ENCODE measurements around the gene ACVR1B.
A peak's percentile ranks its signal among the peaks of the same experiment; 100 is the strongest.

Gene ACVR1B

DNA sequence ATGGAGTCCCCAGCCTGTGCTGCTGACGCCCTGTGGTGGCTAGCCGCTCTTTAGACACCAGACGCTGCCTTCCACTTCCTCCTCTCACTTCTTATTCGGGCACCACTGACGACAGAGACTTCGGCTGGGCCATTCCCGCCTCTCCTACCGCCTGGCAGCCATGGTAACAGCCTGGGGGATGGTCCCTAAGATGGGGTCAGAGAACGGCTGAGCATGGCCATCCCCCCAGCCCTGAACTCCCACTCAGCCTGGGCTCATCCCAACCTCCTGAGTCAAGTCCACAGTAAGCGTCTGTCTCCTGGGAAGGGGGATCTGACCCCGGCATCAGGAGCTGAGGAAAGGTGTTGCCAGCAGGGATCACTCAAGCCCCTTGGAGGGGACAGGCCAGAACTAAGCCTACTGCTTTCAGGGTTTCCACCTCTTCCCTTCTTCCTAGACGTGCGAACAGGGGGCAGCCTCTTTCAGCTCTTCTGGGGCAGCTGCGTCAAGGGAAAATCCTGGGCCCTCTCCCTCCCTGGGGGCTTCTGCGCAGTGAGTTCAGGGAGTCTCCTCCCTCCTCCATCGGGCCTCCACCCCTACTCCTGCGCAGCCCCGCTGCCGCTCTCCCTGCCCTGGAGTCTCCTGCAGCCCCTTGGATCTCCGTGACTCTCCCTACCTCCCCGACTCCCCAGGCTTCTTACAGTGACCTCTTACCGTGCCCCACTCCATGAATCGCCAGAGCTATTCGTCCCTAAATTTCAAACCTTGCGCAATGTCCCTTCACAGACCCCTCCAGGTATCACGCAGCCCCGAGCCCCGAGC, 54.6 kb downstream of the ACVR1B start:
- peak; percentile 56 for DNase-seq

DNA sequence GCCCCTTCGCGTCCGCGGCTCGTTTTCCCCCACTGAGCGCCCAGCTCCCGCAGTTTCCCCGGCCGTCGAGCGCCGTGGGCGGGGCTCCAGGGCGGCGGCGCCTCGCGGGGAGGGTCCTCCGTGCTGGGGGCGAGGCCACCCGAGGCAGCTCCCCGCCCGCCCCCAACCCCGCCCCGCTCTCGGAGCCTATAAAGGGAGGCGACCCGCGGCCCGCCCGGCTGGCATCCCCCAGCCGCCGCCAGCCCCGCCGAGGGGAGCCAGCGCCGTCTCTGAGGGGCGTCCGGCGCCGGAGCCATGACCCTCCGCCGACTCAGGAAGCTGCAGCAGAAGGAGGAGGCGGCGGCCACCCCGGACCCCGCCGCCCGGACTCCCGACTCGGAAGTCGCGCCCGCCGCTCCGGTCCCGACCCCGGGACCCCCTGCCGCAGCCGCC, 55.2 kb downstream of the ACVR1B start, which contains the start of gene TAMALIN:
Gene TAMALIN, plus strand, starts transcription at position 221 of the 432 bp plus-strand sequence. Its CDS starts 74 bp downstream, at position 295.
- peak; percentile 88 for DNase-seq

DNA sequence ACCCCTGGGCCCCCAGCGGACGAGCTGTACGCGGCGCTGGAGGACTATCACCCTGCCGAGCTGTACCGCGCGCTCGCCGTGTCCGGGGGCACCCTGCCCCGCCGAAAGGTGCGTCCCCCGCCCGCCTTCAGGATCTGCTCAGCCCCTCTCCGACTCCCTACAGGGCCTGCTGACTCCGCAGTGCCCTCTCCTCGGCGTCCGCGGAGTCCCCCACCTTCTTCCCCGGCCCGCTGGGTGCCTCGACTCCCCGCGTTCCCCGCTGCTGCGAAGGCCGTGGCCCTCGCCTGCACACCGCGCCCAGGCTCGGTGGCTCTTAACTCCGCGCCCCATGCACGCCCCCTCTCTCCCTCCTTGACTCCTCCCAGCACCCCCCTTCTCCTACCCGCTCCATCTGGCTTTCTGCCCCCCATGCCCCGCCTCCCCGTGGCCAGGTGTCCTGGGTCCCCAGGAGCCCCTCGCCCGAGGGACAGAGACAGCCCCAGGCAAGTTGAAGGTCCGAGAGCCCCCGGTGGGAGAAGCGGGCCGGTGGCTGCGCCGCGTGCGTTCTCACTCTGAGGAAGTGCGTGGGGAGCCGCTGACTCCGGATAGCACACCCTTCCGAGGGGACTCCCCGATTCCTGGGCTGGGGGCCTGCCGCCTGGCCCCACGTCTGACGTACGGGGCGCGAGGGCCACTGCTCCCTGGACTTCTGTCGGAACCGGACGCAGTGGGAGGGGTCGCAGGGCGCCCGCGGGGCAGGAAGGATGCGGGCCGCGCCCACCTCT, 55.8 kb downstream of the ACVR1B start:
- DNase-seq: peak; percentile 74

DNA sequence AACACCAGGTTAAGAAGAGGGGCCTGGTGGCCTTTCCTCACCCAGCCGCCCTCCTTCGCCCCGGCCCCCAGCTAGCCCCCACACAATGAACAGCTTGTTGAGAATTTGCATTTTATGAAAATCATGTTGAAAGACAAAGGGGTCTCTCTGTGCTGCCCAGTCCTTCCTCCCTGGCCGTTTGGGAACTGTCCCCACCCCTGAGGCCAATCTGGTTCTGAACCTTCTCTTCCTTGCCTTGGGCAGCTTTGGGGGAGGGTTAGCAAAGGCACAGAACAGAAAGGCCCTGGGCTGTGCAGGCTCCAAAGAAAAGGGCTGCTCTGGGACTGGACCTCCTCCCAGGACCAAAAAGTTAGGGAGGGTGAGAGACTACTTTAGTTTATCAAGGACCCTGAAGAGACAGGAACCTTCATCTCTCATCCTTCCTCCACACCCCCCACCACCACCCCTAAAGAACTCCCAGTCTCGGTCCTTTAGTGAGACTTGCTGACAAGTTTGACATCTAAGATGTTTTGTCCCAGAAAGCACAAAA, 56.5 kb downstream of the ACVR1B start:
- DNase-seq: no peak

GRCh38 chr12:52009081-52009751, 57.7 kb downstream of the ACVR1B start:
- no peak for DNase-seq

GRCh38 chr12:52010152-52010622, 58.7 kb downstream of the ACVR1B start:
- no peak for DNase-seq

DNA sequence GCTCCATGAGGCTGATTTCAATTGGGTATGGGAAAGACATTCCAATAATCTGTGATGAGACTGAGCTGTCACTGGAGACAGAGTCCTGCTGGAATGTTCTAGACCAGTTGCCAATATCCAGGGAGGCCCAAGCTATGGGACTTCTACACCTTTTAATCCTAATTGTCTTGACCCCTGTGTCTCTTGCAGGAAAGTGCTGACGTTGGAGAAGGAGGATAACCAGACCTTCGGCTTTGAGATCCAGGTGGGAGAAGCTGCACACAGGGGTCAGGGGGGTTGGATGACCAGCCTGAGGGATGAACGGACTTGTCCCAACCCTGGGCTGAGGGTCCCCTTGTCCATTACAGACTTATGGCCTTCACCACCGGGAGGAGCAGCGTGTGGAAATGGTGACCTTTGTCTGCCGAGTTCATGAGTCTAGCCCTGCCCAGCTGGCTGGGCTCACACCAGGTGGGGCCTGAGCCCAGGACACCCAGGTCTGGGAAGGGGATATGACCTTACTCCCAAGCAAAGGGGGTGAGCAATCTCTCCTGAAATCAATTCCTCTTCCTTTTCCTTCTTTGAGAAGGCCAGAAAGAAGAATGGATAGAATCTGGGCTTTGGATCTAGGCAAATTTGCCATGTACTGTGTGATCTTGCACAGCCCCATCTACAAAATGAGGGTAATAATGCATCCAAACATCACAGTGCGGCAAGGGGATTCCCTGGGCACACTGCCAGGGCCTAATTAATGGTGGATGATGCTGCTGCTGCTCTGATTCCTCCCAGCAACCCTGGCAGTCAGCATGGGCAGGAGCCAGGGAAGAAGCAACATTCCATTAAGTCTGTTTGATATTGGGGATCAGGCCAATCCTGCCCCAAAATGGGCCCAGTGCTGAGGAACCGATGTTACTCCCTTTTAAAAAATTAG, 59.4 kb downstream of the ACVR1B start:
- no peak for DNase-seq

- no peak for DNase-seq
Measured at GRCh38 chr12:52011602-52012214, 60.2 kb downstream of the ACVR1B start.

DNA sequence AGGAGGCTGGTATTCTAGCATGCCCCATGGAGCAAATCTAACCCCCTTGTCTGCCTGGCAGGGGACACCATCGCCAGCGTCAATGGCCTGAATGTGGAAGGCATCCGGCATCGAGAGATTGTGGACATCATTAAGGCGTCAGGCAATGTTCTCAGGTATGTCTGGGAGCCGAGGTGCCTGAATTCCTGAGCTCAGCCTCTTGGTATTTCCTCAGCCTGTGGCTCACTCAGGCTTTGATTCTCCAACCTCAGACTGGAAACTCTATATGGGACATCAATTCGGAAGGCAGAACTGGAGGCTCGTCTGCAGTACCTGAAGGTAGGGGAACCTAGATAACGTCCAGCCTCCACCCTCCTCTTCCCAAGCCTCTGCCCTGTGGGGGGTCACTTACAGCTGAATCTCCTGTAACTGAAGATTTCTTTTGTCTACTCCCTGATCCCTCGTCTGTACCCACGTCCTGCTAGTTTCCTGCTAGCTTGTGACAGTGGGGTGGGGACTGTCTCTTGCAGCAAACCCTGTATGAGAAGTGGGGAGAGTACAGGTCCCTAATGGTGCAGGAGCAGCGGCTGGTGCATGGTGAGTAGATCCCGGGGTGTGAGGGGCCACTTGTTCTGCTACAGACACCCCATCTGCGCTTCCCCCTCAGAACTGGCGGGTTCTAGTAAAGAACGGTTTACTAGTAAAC, 62.3 kb downstream of the ACVR1B start:
- DNase-seq: no peak

GRCh38 chr12:52014567-52015530, 63.4 kb downstream of the ACVR1B start:
- no peak for DNase-seq

DNA sequence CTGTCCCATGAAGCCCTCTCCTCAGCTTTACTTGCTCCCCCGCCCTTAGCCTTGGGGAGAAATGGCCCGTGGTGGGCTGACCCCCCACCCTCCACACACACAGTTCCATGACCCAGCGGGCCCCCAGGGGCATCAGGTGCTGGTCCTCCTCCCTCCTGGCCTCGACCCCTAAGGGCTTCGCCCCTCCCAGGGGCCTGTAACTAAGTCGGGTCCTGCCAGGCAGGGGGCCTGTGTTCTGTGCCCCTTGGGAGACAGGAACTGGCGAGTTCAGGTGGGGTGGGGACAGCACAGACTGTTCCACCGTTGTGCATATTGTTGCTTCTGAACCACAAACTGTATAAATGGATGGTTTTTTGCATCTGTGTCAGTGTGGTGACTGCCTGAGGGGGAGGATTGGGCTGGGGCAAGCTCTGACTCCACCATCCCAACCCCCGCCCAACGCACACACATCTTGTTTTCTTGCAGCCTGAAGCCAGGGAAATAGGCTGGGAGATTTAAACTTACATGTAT, 64.1 kb downstream of the ACVR1B start:
- DNase-seq: no peak

DNA sequence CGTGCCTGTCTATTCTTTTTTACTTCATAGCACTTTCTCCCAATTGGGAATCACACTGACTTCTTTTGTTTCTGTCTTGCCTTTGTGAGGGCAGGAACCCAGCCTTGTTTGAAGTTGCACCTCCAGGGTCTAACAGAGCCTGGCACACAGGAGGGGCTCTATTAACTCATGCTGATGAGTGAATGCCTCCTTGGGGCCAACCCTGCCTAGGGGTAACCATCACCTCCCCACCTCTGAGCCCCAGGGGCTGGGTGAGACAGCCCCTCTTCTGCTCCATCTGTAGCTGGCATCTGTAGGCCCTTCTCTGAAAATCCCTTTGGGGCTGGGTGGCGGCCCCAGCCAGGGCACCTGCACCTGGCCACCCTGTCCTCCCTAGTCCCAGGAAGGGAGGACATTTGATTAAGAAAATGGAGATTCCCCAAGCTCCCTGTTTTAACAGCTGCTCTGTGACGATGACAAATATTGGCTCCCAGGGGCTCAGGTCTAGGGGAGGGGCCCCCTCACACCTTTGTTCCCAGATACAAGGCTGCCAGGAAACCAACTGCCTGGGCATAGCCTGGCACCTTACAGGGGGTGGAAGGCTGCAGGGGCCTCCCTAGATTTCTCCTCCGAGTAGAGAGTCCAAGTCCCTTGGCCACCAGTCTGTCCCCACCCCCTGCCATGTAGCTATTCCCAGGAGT, 67.1 kb downstream of the ACVR1B start:
- DNase-seq: no peak

GRCh38 chr12:52019113-52019770, 67.7 kb downstream of the ACVR1B start:
- no peak for DNase-seq

DNA sequence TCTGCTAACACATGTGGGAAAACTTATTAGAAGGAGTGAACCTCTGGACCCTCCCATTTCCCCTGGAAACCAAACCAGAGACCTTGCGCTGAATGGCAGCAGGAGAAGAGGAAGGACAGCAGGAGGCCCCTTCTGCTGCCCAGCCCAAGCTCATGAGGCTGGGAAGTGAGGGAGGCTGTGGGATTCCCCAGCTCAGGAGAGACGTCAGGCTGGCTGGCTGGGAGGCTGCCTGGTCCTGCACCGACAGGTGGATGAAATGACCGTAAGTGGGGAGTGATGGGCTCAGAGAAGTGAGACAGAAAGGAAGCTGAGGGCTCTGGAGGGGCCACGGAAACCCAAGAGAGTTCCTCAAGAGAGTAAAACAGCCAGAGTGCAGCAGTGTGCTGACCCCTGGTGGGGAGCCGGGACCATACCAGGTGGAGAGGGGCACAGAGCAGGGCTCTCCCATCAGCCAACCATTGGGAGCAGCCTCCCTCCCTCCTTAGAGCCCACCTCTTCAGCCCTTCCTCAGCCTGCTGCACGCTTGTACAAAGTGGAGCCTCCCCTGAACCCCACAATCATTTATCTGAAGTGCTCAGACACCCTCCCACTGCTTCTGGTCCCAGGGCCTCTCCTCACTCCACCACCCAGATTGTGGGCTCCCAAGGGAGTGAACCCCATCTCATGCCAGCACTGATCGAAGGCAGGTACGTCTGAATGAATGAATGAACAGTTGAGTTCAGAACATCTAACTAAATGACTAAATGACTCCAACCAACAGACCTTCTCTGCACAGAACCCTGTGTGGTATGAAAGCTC, 69.2 kb downstream of the ACVR1B start:
- DNase-seq: peak; percentile 72

DNA sequence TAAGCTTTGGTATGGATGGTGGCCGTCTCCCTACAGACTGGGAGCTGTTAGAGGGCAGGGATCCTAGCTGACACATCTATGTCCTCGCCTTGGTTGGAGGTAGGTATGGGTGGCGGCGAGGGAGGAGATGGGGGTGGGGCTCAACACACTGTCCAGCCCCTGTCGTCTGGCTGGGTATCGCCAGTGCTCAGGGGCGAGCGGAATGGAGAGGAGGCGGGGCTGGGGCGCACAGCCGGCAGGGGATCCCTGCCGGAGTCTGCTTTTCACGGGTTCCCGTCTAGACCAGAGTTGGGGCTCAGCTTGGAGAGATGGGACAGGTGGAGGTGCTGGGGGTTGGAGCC, 71.3 kb downstream of the ACVR1B start:
- no peak for DNase-seq

DNA sequence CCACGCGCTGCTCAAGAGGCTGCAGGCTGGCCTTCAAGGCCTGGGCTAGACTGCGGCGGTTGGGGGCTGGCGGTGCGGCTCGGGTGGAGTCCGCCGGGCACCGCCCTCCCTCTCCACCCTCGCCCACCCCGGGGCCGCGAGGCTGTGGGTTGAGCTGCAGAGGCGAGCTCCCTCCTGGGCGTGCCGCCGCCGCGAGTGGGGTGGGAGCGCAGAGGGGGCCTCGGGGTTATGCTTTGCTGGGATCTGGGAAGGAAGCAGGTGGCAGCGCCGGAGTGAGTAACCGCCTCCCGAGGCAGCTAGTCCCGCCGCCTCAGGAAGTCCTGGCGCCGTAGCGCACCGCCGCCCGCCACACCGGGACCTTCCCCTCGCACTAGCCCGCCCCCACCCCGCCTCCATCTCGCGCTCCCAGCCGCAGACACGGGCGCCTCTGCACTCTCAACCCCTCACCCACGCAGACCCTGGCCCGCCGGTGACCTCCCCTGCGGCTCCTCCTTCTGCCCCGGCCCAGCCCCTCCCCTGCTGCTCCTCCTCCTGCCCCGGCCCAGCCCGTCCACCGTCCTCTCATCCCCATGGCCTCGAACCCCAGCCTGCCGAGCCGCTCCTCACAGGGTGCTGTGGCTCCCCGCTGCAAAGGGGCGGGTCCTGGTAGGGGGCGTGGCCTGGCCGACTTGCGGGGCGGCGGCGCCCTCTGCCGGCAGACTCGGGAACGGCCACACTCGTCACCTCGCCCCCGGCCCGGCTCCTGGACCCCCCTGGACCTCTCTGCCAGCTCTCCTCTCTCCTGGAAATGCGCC, 71.9 kb downstream of the ACVR1B start:
- DNase-seq: peak; percentile 90

Measured in CD4-positive, alpha-beta T cell treated with Interleukin-17A for 1 hour (primary cell).